Measurements from ENCODE around the gene MMP14. TPM values are rescaled to one million over a fixed set of nuclear protein-coding genes. Genes with fewer than 3 reads are reported as not detected.

The MMP14 gene
- total and polyA plus RNA-seq, 9 of the 15 experiments (the other 6 are each of a cell fraction or from before 2014, with no cell fraction given) = 0.36 to 5.8 (median 1.3) TPM; not detected in 2

- intact Hi-C loops (cut with micrococcal nuclease) = loop anchor here (1.0 to 5.0 kb wide), 5 partner anchors 27 to 113 kb away; partner anchors contain the start of genes PRMT5 and RBM23
- TF ChIP-seq GABPA (tag; conservative IDR thresholded peaks at IDR 0.05; ENCODE audit: low read depth) (peak; percentile 9; the same call in 1 of the 2 replicates), ZNF766 (CRISPR knock-in tag; conservative IDR thresholded peaks at IDR 0.05) (no peak), ZNF586 (CRISPR knock-in tag; conservative IDR thresholded peaks at IDR 0.05) (no peak), CBFB (CRISPR knock-in tag; IDR thresholded peaks at IDR 0.05) (no peak), ETV5 (CRISPR knock-in tag; IDR thresholded peaks at IDR 0.05; ENCODE audit: low read depth) (0 out of 2 replicates have a peak, but pooled peaks have one; percentile 33), BRD9 (IDR thresholded peaks at IDR 0.05; ENCODE audit: low read depth, partially characterized antibody) (peak; percentile 3), GTF2B (IDR thresholded peaks at IDR 0.05; ENCODE audit: extremely low read depth, insufficient read length) (no peak), SIN3A (IDR thresholded peaks at IDR 0.05; ENCODE audit: borderline replicate concordance in 2 of 2, control insufficient read depth in 1 of 2, low read depth in 2 of 2, low read length in 2 of 2) (0 out of 4 replicates have a peak, but pooled peaks of 1 of the 2 experiments have one; percentile 15), ETS1 (conservative IDR thresholded peaks at IDR 0.05; ENCODE audit: control insufficient read depth, low read depth, low read length) (no peak), NFRKB (IDR thresholded peaks at IDR 0.05; ENCODE audit: low read depth) (no peak), UBTF (IDR thresholded peaks at IDR 0.05; ENCODE audit: borderline replicate concordance in 1 of 2, low read depth in 2 of 2, low read length in 2 of 2) (no peak), SMAD1 (IDR thresholded peaks at IDR 0.05; ENCODE audit: low read depth, low read length, partially characterized antibody) (no peak), MEF2A (IDR thresholded peaks at IDR 0.05; ENCODE audit: control insufficient read depth, low read depth, low read length) (no peak), SIRT6 (IDR thresholded peaks at IDR 0.05; ENCODE audit: low read depth, low read length) (no peak)
Measured at GRCh38 chr14:22872833-22873520, 36.6 kb downstream of the MMP14 start.

More at GRCh38 chr14:22872833-22873520, 36.6 kb downstream of the MMP14 start:
- peak overlapping the region; percentile 98 for H3K27ac ChIP-seq (ENCODE audit: extremely low read depth, low read depth, low read length)
- H3K4me2 ChIP-seq (ENCODE audit: insufficient read depth, low read length) = peak overlapping the region; percentile 95
- peak overlapping the region; percentile 97 for H2AFZ ChIP-seq (ENCODE audit: low read depth, low read length)
- no peaks in the 10 kb centered on the region for H4K20me1 ChIP-seq (replicated peaks; ENCODE audit: control insufficient read depth, insufficient read depth, low read length)
- FAIRE-seq = no peak
- peaks cover 42% of the 10 kb centered on the region; the same call in 2 of the 3 replicates for H3K36me3 ChIP-seq (ENCODE audit: control insufficient read depth, insufficient read depth, low read length)
- POLR2A ChIA-PET = interaction anchor here (0.7 to 5.1 kb wide), 9 partner anchors 8 to 83 kb away, joined by 3 to 60 read pairs (median 4); partner anchors contain the start of genes HAUS4, RBM23 and REM2
- H3K4me1 ChIP-seq (replicated peaks in 1 of 2; ENCODE audit: control insufficient read depth in 2 of 2, insufficient read depth in 2 of 2, low read length in 2 of 2) = peaks cover 12 to 36% of the 10 kb centered on the region in 2 experiments
- in situ Hi-C loops (cut with MboI) = no loop called here
- H3K9me3 ChIP-seq (replicated peaks; ENCODE audit: control insufficient read depth, insufficient read depth, low read depth, low read length) = no peaks in the 10 kb centered on the region
- peaks cover 15% of the 10 kb centered on the region for H3K79me2 ChIP-seq (ENCODE audit: control insufficient read depth, insufficient read depth, low read length)
- no peak for ATAC-seq
- H3K9me1 ChIP-seq (ENCODE audit: control insufficient read depth, insufficient read depth, low read length) = no peaks in the 10 kb centered on the region
- WGBS (ENCODE audit: insufficient coverage, low coverage, missing lambda C conversion rate) = 39% methylated on average over 9 of the region's 10 CpGs
- no peaks in the 10 kb centered on the region for H3K27me3 ChIP-seq (ENCODE audit: control insufficient read depth in 2 of 2, insufficient read depth in 2 of 2, low read length in 2 of 2)
- no peak for DNase-seq (ENCODE audit: extremely low read depth in 1 of 4, low spot score in 3 of 4)
- H3K4me3 ChIP-seq = peak overlapping the region; percentile 87
- TSS peak; percentile 52 for BruUV-seq (replicated peaks)
- H3K9ac ChIP-seq (ENCODE audit: insufficient read depth in 1 of 2, low read depth in 2 of 2, low read length in 2 of 2) = peak overlapping the region; percentile 87 to 91; a peak in 3 of 4 replicates
- CTCF ChIA-PET (ENCODE audit: low intra/inter-chr PET ratio) = interaction anchor here (0.7 to 2.2 kb wide), 5 partner anchors 9 to 315 kb away, joined by 3 to 18 read pairs (median 4); no protein-coding TSS in a partner anchor

Measured in K562 (cell line).